GM23338 (cell line): ENCODE measurements around the gene FRAS1. TPM values are rescaled to one million over a fixed set of nuclear protein-coding genes. Genes with fewer than 3 reads are reported as not detected.

Experiments used
- ATAC-seq: fragments of 200-7000 bp; cut with Tn5 transposase; 3 replicates; pipeline ENCODE4 v1.9.1; 2020
- DNase-seq: peaks from one replicate; pipeline ENCODE4 v3.0.0-alpha.2; 2015; ENCODE audit warnings: low spot score
- H2AFZ ChIP-seq: fragments of 200-600 bp; sonication (generic); 2 replicates; pipeline ENCODE4 v1.8.0; 2016; ENCODE audit warnings: antibody characterized with exemption, mild to moderate bottlenecking, moderate library complexity
- H3F3A ChIP-seq: fragments of 200-600 bp; sonication (generic); replicated peaks from 2 replicates; pipeline ENCODE4 v1.8.0; 2017; ENCODE audit warnings: antibody characterized with exemption, mixed run types, low read depth
- H3K27ac ChIP-seq: fragments of 200-600 bp; sonication (generic); 2 replicates; pipeline ENCODE4 v1.6.1; 2016; ENCODE audit warnings: low read depth
- H3K27me3 ChIP-seq: fragments of 200-600 bp; sonication (generic); 2 replicates; pipeline ENCODE4 v1.8.0; 2016; ENCODE audit warnings: mild to moderate bottlenecking, mixed run types, moderate library complexity; ENCODE audit not compliant: insufficient read depth
- H3K36me3 ChIP-seq: fragments of 200-600 bp; sonication (generic); 2 replicates; pipeline ENCODE4 v1.8.0; 2016; ENCODE audit warnings: mild to moderate bottlenecking; ENCODE audit not compliant: insufficient read depth
- H3K4me1 ChIP-seq: fragments of 200-600 bp; sonication (generic); 2 replicates; pipeline ENCODE4 v1.8.0; 2016; ENCODE audit warnings: mild to moderate bottlenecking, moderate library complexity; ENCODE audit not compliant: insufficient read depth
- H3K4me2 ChIP-seq: fragments of 200-600 bp; sonication (generic); 2 replicates; pipeline ENCODE4 v1.7.1; 2017; ENCODE audit warnings: mixed run types
- H3K4me3 ChIP-seq: fragments of 200-600 bp; sonication (generic); 2 replicates; pipeline ENCODE4 v1.6.1; 2016; ENCODE audit warnings: mixed run types
- H3K79me2 ChIP-seq: fragments of 200-600 bp; sonication (generic); replicated peaks from 2 replicates; pipeline ENCODE4 v1.8.0; 2017; ENCODE audit warnings: mild to moderate bottlenecking; ENCODE audit not compliant: insufficient read depth
- H3K9me2 ChIP-seq: fragments of 200-600 bp; sonication (generic); 2 replicates; pipeline ENCODE4 v1.8.0; 2017; ENCODE audit not compliant: insufficient read depth
- H4K20me1 ChIP-seq: fragments of 200-600 bp; sonication (generic); replicated peaks from 2 replicates; pipeline ENCODE4 v1.8.0; 2017; ENCODE audit warnings: mild to moderate bottlenecking; ENCODE audit not compliant: insufficient read depth
- H3K27ac Mint-ChIP-seq: 2 replicates; pipeline ENCODE4 v1.8.0; 2020; ENCODE audit warnings: inconsistent platforms, mild to moderate bottlenecking, moderate library complexity, mixed read lengths
- H3K27me3 Mint-ChIP-seq: 3 replicates; pipeline ENCODE4 v1.8.0; 2022; ENCODE audit warnings: low read depth, mild to moderate bottlenecking, moderate library complexity, mixed read lengths, inconsistent platforms; ENCODE audit not compliant: insufficient read depth, poor library complexity
- H3K36me3 Mint-ChIP-seq: 3 replicates; pipeline ENCODE4 v1.8.0; 2021; ENCODE audit warnings: low read depth, mild to moderate bottlenecking, inconsistent platforms, moderate library complexity, mixed read lengths
- H3K4me1 Mint-ChIP-seq: 3 replicates; pipeline ENCODE4 v1.8.0; 2020; ENCODE audit warnings: mild to moderate bottlenecking, inconsistent platforms, mixed read lengths
- H3K4me3 Mint-ChIP-seq: 3 replicates; pipeline ENCODE4 v1.8.0; 2021; ENCODE audit warnings: moderate library complexity, mild to moderate bottlenecking, inconsistent platforms, mixed read lengths
- H3K9me3 Mint-ChIP-seq: 3 replicates; pipeline ENCODE4 v1.8.0; 2020; ENCODE audit warnings: moderate library complexity, mild to moderate bottlenecking, inconsistent platforms, mixed read lengths
- CREB1 ChIP-seq: fragments of 250-450 bp; sonication (Bioruptor Pico); IDR thresholded peaks from 2 replicates; pipeline ENCODE4 v1.5.0; 2020; ENCODE audit warnings: low read depth, mild to moderate bottlenecking, moderate library complexity
- EZH2 ChIP-seq: fragments of 200-600 bp; sonication (generic); IDR thresholded peaks from one replicate; pipeline ENCODE4 v1.8.0; 2017; ENCODE audit warnings: antibody characterized with exemption, mild to moderate bottlenecking, low read depth; ENCODE audit not compliant: unreplicated experiment
- EZH2phosphoT487 ChIP-seq: fragments of 200-600 bp; sonication (generic); IDR thresholded peaks from one replicate; pipeline ENCODE4 v1.8.1; 2018; ENCODE audit warnings: antibody characterized with exemption; ENCODE audit not compliant: unreplicated experiment
- NANOG ChIP-seq: IDR thresholded peaks from 2 replicates; pipeline ENCODE4 v1.6.1; 2016; ENCODE audit warnings: antibody characterized with exemption, borderline replicate concordance
- STAT1 ChIP-seq: IDR thresholded peaks from one replicate; pipeline ENCODE4 v1.6.1; 2016; ENCODE audit warnings: antibody characterized with exemption; ENCODE audit not compliant: unreplicated experiment
- ZNF114 ChIP-seq: fragments of 250-450 bp; sonication (Bioruptor Pico); IDR thresholded peaks from 2 replicates; pipeline ENCODE4 v1.5.0; 2020; ENCODE audit warnings: mild to moderate bottlenecking, moderate library complexity
- ZNF331 ChIP-seq: fragments of 250-450 bp; sonication (Bioruptor Pico); IDR thresholded peaks from 2 replicates; pipeline ENCODE4 v1.5.0; 2020; ENCODE audit warnings: low read depth, mild to moderate bottlenecking, moderate library complexity
- polyA plus RNA-seq: library from polyadenylated mRNA; unstranded; fragments of >200 nt; fragmentation: Nextera tagmentation; extraction: Ambion mirVana; gene quantifications from 2 replicates; pipeline ENCODE4 v1.2.1, GENCODE V29; 2016
- total RNA-seq: library from RNA; depleted of rRNA; stranded (reverse); fragments of >200 nt; shearing (Covaris generic); gene quantifications from 2 replicates; pipeline ENCODE4 v1.2.3, GENCODE V29; 2014
- TF ChIP-seq, protein P1 (sequence below): IDR thresholded peaks from 2 replicates; pipeline ENCODE4 v1.6.1; 2016; ENCODE audit warnings: antibody characterized with exemption
- TF ChIP-seq, protein P2 (sequence below): IDR thresholded peaks from one replicate; pipeline ENCODE4 v1.6.1; 2018; ENCODE audit warnings: antibody characterized with exemption; ENCODE audit not compliant: unreplicated experiment
- TF ChIP-seq, protein P3 (sequence below), 2 experiments: fragments of 200-600 bp in 1 of 2; sonication (generic) in 1 of 2; conservative IDR thresholded peaks; 2 replicates each; pipeline versions ENCODE4 v1.5.1 to v1.6.1; 2016 to 2017; ENCODE audit warnings: antibody characterized with exemption in 2 of 2, low read depth in 2 of 2, mild to moderate bottlenecking in 2 of 2, moderate library complexity in 1 of 2
- TF ChIP-seq, protein P4 (sequence below): fragments of 250-450 bp; sonication (Bioruptor Pico); IDR thresholded peaks from 2 replicates; pipeline ENCODE4 v1.5.0; 2020; ENCODE audit warnings: mild to moderate bottlenecking, moderate library complexity

The FRAS1 gene
- total and polyA plus RNA-seq, 2 experiments from 2014 or later = 12.4 to 108 TPM

DNA sequence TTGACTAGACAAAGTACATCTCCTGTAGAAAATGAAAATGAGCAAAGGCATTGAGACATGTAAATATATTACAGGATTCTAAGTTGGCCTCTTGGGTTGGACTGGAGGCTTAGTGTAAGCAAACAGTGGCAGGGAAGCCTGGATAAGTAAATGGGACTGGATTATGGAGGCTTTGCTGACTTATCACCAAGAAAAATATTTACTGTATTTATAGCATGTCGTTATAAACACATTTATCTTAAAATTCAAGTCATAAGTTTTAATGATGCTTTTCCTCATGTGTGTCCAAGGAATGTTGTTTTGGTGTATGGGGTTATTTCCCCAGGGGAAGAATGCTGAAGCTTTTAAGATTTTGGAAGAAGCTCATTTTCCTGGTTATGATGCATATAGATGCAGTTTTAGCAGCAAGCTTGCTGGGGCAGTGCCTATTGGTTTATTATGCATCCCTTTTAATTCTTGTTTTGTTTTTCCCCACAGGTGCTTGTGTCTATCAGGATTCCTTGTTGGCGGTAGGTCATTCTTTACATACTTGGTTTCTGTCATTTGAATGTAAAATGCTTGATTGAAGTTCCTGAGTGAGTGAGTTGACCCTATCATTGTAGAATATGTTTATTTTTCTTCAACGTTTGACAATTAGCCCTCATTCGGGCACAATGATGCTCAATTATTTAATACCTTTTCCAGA lies 8.5 kb downstream of the FRAS1 start (continued):
- TF ChIP-seq NANOG = no peak; the same call in 1 of the 2 replicates
- TF ChIP-seq CREB1 (CRISPR knock-in tag) = no peak

DNA sequence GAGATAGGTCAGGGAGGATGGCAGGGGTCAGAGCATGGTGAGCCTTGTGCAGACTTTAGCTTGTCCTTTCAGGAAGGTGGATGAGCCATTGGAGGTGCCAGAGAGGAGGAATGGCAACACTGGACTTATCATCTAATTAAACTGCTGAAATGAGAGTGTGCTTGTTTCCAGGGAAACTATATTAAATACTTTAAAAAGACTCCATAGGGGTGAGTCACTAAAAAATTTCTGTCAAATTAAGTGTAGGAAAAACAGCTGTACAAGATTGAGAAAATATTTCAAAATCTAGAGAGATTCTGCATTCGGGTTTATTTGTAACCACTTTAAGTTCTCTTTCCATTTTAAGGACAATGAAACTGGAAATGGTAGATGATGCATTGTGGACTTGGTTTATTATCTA lies 11.4 kb downstream of the FRAS1 start:
- no peaks in the 10 kb centered on the region for H3K9me3 Mint-ChIP-seq
- peaks cover 51% of the 10 kb centered on the region for H3K4me1 Mint-ChIP-seq
- TF ChIP-seq CREB1 (CRISPR knock-in tag) = no peak
- no peak for TF ChIP-seq STAT1
- TF ChIP-seq EZH2 = no peak
- TF ChIP-seq, protein P1, sequence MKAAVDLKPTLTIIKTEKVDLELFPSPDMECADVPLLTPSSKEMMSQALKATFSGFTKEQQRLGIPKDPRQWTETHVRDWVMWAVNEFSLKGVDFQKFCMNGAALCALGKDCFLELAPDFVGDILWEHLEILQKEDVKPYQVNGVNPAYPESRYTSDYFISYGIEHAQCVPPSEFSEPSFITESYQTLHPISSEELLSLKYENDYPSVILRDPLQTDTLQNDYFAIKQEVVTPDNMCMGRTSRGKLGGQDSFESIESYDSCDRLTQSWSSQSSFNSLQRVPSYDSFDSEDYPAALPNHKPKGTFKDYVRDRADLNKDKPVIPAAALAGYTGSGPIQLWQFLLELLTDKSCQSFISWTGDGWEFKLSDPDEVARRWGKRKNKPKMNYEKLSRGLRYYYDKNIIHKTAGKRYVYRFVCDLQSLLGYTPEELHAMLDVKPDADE = no peak
- no peak for TF ChIP-seq NANOG
- no peak for TF ChIP-seq ZNF331 (CRISPR knock-in tag)
- TF ChIP-seq, protein P2, sequence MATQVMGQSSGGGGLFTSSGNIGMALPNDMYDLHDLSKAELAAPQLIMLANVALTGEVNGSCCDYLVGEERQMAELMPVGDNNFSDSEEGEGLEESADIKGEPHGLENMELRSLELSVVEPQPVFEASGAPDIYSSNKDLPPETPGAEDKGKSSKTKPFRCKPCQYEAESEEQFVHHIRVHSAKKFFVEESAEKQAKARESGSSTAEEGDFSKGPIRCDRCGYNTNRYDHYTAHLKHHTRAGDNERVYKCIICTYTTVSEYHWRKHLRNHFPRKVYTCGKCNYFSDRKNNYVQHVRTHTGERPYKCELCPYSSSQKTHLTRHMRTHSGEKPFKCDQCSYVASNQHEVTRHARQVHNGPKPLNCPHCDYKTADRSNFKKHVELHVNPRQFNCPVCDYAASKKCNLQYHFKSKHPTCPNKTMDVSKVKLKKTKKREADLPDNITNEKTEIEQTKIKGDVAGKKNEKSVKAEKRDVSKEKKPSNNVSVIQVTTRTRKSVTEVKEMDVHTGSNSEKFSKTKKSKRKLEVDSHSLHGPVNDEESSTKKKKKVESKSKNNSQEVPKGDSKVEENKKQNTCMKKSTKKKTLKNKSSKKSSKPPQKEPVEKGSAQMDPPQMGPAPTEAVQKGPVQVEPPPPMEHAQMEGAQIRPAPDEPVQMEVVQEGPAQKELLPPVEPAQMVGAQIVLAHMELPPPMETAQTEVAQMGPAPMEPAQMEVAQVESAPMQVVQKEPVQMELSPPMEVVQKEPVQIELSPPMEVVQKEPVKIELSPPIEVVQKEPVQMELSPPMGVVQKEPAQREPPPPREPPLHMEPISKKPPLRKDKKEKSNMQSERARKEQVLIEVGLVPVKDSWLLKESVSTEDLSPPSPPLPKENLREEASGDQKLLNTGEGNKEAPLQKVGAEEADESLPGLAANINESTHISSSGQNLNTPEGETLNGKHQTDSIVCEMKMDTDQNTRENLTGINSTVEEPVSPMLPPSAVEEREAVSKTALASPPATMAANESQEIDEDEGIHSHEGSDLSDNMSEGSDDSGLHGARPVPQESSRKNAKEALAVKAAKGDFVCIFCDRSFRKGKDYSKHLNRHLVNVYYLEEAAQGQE = no peak
- TF ChIP-seq ZNF114 (CRISPR knock-in tag) = no peak
- TF ChIP-seq EZH2phosphoT487 = no peak
- TF ChIP-seq, protein P3, sequence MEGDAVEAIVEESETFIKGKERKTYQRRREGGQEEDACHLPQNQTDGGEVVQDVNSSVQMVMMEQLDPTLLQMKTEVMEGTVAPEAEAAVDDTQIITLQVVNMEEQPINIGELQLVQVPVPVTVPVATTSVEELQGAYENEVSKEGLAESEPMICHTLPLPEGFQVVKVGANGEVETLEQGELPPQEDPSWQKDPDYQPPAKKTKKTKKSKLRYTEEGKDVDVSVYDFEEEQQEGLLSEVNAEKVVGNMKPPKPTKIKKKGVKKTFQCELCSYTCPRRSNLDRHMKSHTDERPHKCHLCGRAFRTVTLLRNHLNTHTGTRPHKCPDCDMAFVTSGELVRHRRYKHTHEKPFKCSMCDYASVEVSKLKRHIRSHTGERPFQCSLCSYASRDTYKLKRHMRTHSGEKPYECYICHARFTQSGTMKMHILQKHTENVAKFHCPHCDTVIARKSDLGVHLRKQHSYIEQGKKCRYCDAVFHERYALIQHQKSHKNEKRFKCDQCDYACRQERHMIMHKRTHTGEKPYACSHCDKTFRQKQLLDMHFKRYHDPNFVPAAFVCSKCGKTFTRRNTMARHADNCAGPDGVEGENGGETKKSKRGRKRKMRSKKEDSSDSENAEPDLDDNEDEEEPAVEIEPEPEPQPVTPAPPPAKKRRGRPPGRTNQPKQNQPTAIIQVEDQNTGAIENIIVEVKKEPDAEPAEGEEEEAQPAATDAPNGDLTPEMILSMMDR (conservative IDR thresholded peaks at IDR 0.05; ENCODE audit: low read depth in 2 of 2) = no peak
- TF ChIP-seq, protein P4, sequence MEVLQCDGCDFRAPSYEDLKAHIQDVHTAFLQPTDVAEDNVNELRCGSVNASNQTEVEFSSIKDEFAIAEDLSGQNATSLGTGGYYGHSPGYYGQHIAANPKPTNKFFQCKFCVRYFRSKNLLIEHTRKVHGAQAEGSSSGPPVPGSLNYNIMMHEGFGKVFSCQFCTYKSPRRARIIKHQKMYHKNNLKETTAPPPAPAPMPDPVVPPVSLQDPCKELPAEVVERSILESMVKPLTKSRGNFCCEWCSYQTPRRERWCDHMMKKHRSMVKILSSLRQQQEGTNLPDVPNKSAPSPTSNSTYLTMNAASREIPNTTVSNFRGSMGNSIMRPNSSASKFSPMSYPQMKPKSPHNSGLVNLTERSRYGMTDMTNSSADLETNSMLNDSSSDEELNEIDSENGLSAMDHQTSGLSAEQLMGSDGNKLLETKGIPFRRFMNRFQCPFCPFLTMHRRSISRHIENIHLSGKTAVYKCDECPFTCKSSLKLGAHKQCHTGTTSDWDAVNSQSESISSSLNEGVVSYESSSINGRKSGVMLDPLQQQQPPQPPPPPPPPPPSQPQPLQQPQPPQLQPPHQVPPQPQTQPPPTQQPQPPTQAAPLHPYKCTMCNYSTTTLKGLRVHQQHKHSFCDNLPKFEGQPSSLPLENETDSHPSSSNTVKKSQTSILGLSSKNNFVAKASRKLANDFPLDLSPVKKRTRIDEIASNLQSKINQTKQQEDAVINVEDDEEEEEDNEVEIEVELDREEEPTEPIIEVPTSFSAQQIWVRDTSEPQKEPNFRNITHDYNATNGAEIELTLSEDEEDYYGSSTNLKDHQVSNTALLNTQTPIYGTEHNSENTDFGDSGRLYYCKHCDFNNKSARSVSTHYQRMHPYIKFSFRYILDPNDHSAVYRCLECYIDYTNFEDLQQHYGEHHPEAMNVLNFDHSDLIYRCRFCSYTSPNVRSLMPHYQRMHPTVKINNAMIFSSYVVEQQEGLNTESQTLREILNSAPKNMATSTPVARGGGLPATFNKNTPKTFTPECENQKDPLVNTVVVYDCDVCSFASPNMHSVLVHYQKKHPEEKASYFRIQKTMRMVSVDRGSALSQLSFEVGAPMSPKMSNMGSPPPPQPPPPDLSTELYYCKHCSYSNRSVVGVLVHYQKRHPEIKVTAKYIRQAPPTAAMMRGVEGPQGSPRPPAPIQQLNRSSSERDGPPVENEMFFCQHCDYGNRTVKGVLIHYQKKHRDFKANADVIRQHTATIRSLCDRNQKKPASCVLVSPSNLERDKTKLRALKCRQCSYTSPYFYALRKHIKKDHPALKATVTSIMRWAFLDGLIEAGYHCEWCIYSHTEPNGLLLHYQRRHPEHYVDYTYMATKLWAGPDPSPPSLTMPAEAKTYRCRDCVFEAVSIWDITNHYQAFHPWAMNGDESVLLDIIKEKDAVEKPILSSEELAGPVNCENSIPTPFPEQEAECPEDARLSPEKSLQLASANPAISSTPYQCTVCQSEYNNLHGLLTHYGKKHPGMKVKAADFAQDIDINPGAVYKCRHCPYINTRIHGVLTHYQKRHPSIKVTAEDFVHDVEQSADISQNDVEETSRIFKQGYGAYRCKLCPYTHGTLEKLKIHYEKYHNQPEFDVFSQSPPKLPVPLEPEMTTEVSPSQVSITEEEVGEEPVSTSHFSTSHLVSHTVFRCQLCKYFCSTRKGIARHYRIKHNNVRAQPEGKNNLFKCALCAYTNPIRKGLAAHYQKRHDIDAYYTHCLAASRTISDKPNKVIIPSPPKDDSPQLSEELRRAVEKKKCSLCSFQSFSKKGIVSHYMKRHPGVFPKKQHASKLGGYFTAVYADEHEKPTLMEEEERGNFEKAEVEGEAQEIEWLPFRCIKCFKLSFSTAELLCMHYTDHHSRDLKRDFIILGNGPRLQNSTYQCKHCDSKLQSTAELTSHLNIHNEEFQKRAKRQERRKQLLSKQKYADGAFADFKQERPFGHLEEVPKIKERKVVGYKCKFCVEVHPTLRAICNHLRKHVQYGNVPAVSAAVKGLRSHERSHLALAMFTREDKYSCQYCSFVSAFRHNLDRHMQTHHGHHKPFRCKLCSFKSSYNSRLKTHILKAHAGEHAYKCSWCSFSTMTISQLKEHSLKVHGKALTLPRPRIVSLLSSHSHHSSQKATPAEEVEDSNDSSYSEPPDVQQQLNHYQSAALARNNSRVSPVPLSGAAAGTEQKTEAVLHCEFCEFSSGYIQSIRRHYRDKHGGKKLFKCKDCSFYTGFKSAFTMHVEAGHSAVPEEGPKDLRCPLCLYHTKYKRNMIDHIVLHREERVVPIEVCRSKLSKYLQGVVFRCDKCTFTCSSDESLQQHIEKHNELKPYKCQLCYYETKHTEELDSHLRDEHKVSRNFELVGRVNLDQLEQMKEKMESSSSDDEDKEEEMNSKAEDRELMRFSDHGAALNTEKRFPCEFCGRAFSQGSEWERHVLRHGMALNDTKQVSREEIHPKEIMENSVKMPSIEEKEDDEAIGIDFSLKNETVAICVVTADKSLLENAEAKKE (CRISPR knock-in tag) = no peak

More for the DNA sequence above, 11.4 kb downstream of the FRAS1 start:
- Histone ChIP-seq H4K20me1 (no peaks in the 10 kb centered on the region), H3K27ac (no peak overlapping the region), H3K36me3 (no peaks in the 10 kb centered on the region), H3K4me2 (no peak overlapping the region), H3K27me3 (no peaks in the 10 kb centered on the region), H3K4me3 (no peak overlapping the region), H3K4me1 (peaks cover 41% of the 10 kb centered on the region), H3K9me2 (no peaks in the 10 kb centered on the region), H2AFZ (no peak overlapping the region), H3K79me2 (peaks cover 92% of the 10 kb centered on the region), H3F3A (no peaks in the 10 kb centered on the region)
- no peak for ATAC-seq
- H3K27ac Mint-ChIP-seq = no peak overlapping the region
- H3K27me3 Mint-ChIP-seq = peaks cover 2% of the 10 kb centered on the region
- no peak for DNase-seq
- H3K36me3 Mint-ChIP-seq = peaks cover 26% of the 10 kb centered on the region; the same call in 2 of the 3 replicates
- no peak overlapping the region for H3K4me3 Mint-ChIP-seq
